GM19193 (cell line): ENCODE results near the gene LBP.

Experiments
- POLR2A ChIP-seq: IDR thresholded peaks from 4 replicates; pipeline ENCODE4 v1.6.1; 2011; ENCODE audit not compliant: insufficient read depth, insufficient read length; ENCODE audit errors: extremely low read depth

Gene LBP

DNA sequence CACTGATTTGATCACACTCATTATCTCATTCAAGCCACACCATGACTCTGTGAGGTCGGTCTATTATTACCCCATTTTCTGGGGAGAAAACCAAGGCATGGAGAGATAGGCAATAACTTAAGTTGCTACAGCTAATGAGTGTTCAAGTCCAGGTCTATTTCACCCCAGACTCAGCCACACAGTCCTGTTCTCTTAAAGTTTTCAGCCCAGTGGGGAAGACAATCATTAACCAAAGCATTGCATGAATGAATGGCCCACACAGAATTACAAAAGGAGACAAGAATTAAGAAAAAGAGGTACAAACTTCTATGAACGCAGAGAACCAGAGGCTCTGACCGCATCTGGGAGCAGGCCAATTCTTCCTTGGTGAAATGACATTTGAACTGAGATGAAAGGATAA lies 35.2 kb upstream of the LBP start:
- TF ChIP-seq POLR2A, result no peak

DNA sequence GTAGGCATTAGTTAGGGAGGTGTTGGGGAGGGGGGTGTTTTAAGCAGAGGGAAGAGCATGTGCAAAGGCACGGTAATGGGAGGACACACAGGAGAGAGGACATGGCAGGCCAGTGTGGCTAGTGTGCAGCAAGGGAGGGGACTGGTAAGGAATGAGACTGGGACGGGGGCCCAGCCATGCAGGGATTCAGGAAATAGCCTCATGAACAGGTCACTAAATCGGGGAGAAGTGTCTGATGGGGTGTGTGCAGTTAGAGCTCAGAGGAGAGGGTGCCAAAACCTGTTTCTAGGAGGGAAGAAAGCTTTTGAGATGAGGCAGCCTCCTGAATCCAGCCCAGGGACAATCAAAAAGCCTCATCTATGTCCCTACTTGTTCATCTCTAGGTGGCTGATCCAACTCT lies 34.8 kb upstream of the LBP start:
- no peak for TF ChIP-seq POLR2A

DNA sequence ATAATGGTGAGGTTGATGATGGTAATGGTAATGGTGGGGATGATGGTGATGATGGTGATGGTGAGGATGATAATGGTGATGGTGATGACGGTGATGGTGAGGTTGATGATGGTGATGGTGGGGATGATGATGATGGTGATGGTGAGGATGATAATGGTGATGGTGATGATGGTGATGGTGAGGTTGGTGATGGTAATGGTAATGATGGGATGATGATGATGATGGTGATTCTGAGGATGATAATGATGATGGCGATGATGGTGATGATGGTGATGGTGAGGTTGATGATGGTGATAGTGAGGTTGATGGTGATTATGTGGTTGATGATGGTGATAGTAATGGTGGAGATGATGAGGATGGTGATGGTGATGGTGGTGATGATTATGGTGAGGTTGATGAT lies 32.6 kb upstream of the LBP start:
- no peak for TF ChIP-seq POLR2A

DNA sequence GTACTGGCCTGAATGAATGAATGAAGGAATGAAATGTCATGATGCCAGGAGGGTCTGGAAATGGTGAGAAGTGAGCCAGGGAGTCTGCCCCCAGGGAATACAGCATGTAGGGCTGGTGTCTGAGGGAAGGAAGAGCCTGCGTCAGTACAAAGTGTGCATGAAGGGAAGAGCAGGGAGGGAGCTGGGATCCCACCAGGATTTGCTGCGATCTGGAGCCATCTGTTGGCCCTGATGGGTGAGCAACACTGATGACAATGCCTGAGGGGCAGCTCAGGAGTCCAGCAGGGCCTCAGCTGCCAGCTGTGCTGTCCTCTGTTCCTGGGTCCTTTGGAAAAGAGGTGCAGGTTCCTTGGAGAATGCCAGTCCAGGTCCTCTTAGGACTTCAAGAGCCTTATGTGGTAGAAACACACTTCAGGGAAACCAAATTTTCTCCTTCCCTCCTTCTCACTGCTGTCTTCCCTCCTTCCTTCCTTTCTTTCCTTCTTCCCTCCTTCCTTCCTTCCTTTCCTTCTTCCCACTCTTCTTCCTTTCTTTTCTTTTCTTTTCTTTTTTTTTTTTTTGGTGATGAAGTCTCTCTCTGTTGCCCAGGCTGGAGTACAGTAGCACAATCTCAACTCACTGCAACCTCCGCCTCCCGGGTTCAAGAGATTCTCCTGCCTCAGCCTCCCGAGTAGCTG lies 30.9 kb upstream of the LBP start:
- TF ChIP-seq POLR2A, result no peak

DNA sequence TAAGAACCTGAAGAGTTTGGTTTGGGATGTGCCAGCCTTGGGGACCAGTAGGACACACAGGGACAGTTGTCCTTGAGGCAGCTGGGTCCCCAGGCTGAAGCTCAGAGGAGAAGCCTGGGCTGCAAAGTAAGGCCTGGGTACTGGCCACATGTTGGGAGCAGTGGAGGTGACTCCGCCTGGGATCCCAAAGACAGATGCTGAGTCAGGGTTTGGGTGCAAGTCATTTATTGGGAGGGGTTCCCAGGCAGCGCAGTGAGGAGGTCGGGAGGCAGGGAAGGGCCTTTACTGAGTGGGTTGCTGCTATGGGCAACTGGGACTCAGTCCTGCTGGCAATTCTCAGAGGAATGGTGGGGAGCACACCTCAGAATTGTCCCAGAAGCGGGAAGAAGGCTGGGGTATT lies 29.9 kb upstream of the LBP start:
- no peak for TF ChIP-seq POLR2A

DNA sequence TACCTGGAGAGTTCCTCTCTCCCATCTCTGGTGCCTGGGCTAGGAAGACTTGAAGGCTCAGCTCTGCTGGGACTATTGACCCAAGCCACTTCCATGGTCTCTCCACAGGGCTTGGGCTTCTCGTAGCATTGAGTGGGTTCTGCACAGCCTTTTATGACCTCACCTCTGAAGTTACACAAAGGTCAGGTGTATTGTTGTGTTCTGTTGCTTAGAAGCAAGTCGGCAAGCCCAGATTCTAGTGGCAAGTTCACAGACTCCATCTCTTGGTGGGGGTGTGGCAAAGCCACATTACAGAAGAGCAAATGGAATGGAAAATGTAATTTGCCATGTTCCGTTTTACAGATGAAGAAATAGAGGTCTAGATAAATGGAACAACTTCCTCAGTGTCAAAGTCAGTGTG lies 28.9 kb upstream of the LBP start:
- TF ChIP-seq POLR2A, result no peak

DNA sequence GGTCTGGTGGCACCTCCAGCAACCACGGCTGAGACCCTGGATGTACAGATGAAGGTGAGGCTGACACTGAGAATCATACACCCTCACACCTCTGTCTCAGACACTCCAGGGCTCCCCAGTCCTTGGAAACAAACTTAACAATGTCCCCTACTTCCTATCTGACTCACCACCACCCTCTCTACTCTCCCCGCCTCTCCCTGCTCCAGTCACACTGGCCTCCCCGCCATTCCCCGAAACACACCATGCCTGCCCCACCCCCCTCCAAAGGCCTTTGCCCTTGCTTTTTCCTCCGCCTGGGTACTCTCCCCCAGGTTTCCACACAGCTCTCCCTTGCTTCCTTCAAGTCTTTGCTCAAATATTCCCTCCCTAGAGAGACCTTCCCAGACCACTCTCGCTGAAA lies 26.1 kb upstream of the LBP start:
- no peak for TF ChIP-seq POLR2A

DNA sequence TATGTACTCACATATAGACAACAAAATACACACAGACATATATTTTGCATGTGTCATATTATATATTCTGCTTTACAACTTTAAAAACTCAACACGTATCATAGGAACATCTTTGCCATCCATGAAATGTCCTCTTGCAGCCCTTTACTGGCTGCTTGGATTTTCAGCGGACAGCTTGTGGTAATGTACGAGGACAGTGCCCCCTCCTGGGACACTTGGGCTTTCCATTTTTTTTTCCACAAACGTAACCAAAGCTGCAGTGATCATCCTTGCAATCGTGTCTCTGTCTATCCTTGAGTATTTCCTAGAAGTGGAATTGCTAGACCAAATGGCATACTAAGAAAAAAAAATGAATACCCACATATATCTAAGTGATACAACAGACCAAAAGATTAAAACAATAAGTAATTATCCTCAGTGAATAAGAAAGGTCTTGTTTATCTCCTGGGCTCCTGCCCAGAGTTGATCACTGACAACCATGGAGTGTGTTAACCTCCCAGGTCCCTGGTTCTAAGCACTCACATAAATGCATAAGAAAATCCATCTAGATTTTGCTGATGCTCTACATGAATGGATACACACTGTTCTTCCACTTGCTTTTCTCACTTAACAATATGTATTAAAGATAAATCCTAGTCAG lies 24.2 kb upstream of the LBP start:
- TF ChIP-seq POLR2A, result no peak

DNA sequence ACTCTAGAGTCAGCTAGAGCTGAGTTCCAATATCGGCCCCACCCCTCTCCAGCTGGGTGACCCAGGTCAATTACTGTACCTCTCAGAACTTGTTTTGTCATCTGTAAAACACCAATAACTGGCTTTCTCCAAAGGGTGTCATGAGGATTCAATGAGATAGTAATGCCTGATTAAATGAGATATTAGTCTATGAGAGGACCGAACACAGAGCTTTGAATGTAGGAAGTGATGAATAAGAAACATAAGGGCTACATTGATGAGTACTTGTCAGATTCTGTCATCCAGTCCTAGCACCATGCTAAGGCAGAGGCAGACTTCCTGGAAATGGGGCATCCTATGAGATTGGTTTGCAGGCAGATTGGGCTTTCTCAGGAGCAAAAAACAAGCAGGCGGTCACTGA lies 22.1 kb upstream of the LBP start:
- TF ChIP-seq POLR2A, result no peak

DNA sequence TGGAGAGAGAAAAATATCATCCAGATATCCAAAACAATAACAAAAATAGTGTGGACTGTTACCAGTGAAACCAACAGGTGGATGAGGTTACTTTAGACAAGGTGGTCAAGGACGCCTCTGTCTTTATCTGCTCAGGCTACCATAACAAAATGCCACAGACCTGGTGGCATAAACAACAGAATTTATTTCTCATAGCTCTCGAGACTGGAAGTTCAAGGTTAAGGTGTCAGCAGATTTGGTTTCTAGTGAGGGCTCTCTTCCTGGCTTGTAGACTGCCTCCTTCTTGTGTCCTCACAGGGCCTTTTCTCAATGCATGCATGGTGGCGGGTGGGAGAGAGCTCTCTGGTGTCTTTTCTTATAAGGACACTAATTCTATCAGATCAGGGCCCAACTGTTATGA lies 21.1 kb upstream of the LBP start:
- no peak for TF ChIP-seq POLR2A

DNA sequence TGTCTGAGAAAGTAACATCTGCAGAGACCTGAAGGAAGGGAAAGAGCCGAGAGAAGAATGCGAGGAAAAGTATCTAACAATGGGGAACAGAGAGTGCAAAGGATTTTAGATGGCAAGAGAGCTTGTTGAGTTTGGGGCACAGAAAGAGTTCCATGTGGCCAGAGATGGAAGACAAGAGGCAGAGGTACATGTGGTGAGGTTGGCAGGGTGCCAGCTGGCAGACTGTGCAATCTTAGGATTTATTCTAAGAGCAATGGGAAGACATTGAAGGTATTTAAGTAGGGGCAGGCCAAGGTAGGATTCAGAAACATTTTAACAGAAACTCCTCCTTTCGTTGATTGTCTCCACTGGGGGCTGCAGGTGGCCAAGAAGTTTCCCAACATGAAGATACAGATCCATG lies 20.4 kb upstream of the LBP start:
- TF ChIP-seq POLR2A, result no peak

DNA sequence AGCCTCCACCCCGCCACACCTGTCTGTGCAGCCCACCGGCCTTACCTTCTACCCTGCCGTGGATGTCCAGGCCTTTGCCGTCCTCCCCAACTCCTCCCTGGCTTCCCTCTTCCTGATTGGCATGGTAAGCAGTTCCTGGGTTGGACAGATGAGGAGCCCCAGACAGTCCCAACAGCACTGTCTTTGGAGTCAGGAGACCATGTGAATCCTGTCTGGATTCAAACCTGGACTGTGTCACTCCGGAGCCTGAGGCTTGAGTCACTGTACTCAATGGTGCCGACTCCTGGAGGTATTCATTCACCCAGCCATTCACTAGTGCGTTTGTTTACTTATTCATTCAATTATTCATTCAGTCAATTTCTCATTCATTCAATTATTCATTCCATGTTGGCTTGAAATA lies 20.0 kb upstream of the LBP start:
- TF ChIP-seq POLR2A, result no peak

DNA sequence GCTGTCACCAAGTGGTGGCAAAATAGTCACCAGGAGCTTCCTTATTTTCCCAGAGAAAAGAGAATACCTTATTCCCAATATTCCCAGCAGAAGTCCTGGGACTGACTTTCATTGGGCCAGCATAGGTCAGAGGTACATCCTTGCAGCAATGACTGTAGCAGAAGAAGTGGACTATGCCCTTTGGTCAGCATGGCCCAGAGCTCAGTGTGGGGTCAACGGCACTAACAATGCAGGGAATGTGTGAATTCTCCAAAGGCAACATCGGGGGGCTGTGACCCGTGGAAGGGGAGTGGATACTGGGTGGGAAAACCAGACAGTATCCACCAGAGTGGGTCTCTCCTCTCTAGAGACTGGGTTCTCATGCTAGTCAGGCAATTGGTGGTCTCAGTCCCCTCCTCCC lies 15.6 kb upstream of the LBP start:
- TF ChIP-seq POLR2A, result no peak

DNA sequence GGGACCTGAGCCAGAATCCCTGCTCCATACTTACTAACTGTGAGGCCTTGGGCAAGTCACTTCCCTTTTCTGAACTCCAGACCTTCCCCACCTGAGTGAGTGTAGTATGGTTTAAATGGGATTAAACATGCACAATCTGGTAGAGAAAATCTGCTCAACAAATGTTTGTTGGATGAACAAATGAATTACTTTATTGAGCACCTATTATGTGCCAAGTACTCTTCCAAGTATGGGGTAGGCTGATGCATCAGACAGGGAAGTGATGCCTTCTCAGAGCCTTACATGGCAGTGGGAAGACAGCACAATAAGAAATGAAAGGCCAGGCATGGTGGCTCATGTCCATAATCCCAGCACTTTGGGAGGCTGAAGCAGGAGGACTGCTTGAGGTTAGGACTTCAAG lies 15.0 kb upstream of the LBP start:
- no peak for TF ChIP-seq POLR2A

DNA sequence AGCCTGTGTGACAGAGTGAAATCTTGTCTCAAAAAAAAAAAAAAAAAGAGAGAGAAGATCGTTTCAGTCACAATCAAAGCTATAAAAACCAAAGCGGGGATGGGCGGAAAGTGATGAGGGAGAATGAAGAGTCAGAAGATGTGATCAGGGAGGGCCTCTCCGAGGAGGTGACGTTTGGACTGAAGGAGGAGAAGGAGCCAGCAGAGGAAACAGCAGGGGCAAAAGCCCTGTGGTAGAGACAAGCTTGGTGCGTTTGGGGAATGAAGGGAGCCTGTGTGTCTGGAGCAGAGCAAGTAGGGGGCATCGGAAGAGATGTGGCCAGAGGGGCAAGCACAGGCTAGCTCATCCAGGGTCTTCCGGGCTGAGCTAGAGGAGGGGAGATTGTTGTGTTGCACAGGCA lies 14.5 kb upstream of the LBP start:
- TF ChIP-seq POLR2A, result no peak

DNA sequence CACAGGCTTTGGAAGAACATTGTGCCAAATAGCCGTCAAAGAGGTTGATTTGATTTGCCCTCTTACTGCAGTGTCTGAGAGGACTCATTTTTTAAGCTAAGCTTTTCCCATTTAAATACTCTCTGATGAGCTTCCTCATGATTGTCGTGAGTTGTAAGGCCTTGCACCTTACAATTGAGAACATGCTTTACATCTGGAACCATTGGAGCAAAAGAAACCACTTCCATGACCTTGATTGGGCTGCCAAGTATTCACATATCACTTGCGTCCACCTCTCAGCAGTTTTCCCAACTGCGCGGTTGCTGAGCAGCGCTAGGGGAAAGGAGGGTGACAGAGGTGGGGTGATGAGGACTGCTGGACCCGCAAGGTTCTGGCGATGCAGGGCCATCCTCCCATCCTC lies 12.3 kb upstream of the LBP start:
- TF ChIP-seq POLR2A, result no peak

DNA sequence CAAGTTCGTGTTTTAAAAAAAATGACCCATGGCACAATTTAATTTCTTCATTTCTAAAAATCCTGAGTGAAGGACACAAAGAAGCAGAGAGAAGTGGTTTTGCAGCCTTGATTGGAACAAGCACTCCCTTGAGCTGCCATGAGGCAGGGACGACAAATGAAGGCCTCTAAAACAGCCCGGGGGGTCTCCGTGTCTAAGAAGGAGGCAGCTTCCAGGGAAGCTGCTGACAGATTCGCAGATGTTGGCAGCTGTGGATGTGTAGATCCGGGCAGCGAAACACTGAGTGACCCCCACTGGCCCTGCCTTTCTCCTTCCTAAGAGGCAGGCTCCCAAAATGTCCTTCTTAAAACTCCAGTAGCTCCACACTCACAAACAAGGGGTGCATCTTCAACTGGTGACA lies 9.6 kb upstream of the LBP start:
- no peak for TF ChIP-seq POLR2A
